Measurements from ENCODE around the gene SPINK6. TPM values are rescaled to one million over a fixed set of nuclear protein-coding genes. Genes with fewer than 3 reads are reported as not detected.

SPINK6 gene
- total and polyA plus RNA-seq, 7 donors: not detected

DNA sequence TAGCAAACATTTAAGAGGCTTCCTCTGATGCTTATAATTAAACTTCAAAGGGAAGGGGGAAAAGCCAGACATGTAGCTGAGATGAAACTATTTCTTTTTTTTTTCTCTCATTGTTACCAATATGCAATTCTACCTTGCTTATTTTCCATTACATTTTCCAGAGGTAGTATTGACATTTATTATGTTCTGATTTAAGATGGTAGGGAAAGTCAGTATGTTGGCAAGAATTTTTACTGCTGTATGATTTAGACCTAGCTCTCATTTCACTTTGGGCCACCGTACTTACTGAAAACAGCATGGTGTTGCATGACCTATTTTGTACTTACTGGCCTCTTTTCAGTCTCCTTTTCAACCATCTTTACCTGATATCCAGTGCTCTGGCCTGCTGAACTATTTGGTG is 9.6 kb upstream of the SPINK6 start:
- intact Hi-C loops (cut with DNase I): no loop called here
- DNase-seq: no peak
- no peaks in the 10 kb centered on the region for H3K36me3 ChIP-seq (ENCODE audit: insufficient read depth in 1 of 2, low read depth in 1 of 2)
- H3K4me3 ChIP-seq: no peak overlapping the region
- no peaks in the 10 kb centered on the region for H3K4me1 ChIP-seq
- H3K27me3 ChIP-seq (ENCODE audit: insufficient read depth in 3 of 3, low read length in 2 of 3): no peaks in the 10 kb centered on the region
- H3K9me3 ChIP-seq: no peaks in the 10 kb centered on the region
- no peak overlapping the region for H3K27ac ChIP-seq
- 31 to 47% (median 32%) methylated on average over 1 of the region's 1 CpG for WGBS, 3 donors
- ATAC-seq: no peak
- TF ChIP-seq, protein P1, sequence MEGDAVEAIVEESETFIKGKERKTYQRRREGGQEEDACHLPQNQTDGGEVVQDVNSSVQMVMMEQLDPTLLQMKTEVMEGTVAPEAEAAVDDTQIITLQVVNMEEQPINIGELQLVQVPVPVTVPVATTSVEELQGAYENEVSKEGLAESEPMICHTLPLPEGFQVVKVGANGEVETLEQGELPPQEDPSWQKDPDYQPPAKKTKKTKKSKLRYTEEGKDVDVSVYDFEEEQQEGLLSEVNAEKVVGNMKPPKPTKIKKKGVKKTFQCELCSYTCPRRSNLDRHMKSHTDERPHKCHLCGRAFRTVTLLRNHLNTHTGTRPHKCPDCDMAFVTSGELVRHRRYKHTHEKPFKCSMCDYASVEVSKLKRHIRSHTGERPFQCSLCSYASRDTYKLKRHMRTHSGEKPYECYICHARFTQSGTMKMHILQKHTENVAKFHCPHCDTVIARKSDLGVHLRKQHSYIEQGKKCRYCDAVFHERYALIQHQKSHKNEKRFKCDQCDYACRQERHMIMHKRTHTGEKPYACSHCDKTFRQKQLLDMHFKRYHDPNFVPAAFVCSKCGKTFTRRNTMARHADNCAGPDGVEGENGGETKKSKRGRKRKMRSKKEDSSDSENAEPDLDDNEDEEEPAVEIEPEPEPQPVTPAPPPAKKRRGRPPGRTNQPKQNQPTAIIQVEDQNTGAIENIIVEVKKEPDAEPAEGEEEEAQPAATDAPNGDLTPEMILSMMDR (IDR thresholded peaks at IDR 0.05): no peak

DNA sequence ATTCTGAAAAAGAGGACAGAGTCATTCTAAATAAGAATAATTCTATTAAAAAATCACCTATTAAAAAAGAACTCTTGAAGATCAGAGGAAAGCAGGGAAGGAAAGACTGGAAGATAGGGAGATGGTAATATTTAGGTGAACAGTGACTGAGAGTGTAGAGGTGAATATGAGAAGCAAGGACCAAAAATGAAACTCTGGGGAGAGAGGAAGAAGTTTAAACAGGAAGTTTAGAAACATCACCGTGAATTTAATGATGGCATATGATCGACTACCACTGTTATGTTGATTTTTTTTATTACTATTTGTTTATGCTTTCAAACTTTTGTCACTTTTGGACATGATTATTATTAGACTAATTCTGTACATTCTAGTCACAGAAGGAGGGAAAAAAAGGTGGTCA is 1.7 kb upstream of the SPINK6 start:
- no peaks in the 10 kb centered on the region for H3K9me3 ChIP-seq
- no peak overlapping the region for H3K27ac ChIP-seq
- H3K4me1 ChIP-seq: no peaks in the 10 kb centered on the region
- no peaks in the 10 kb centered on the region for H3K36me3 ChIP-seq (ENCODE audit: insufficient read depth in 1 of 2, low read depth in 1 of 2)
- TF ChIP-seq, protein P1 (IDR thresholded peaks at IDR 0.05): no peak
- no peaks in the 10 kb centered on the region for H3K27me3 ChIP-seq (ENCODE audit: insufficient read depth in 3 of 3, low read length in 2 of 3)
- ATAC-seq: no peak
- 70 to 82% (median 79%) methylated on average over 2 of the region's 2 CpGs for WGBS, 3 donors
- H3K4me3 ChIP-seq: no peak overlapping the region
- DNase-seq: no peak
- intact Hi-C loops (cut with DNase I): no loop called here

DNA sequence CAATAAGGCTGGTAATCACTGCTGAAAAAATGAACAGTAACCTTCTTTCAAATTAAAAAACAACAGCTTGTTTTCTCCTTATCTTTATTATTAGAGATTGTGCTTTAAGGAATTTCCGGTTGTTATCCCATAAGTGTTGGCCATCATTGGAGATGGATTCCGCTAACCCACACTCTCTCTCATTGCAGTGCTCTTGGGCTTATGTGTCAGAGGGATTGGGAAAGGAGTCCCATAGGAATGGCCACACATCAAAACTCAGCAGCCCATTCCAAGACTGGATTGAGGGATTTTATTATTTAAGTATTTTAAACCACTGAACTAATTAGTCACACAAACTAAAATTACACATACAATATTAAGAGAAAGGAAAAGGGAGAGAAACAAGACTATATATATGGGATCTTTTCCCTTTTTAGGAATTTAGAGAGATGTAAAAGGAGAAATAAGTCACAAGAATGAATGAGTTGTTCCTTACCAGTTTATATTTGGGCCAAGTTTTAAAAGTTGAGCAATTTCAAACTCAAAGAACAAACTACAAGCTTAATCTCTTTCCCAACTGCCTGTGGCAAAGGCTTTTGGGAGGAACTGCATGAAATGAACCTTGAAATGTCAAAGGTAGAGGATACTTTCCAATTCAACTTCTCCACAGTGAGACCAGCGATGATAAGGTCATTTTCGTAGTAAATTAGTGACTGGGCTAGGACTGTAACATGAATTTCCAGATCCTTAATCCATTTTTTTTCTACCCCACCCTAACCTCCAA is 2.4 kb downstream of the SPINK6 start:
- Histone ChIP-seq H3K4me1 (no peaks in the 10 kb centered on the region), H3K27me3 (ENCODE audit: insufficient read depth in 3 of 3, low read length in 2 of 3) (no peaks in the 10 kb centered on the region), H3K9me3 (no peaks in the 10 kb centered on the region), H3K4me3 (no peak overlapping the region), H3K27ac (no peak overlapping the region), H3K36me3 (ENCODE audit: insufficient read depth in 1 of 2, low read depth in 1 of 2) (no peaks in the 10 kb centered on the region)
- DNase-seq (no peak), ATAC-seq (no peak)
- intact Hi-C loops (cut with DNase I): no loop called here
- TF ChIP-seq, protein P1 (IDR thresholded peaks at IDR 0.05): no peak
- 52 to 59% (median 57%) methylated on average over 4 of the region's 4 CpGs for WGBS, 3 donors

DNA sequence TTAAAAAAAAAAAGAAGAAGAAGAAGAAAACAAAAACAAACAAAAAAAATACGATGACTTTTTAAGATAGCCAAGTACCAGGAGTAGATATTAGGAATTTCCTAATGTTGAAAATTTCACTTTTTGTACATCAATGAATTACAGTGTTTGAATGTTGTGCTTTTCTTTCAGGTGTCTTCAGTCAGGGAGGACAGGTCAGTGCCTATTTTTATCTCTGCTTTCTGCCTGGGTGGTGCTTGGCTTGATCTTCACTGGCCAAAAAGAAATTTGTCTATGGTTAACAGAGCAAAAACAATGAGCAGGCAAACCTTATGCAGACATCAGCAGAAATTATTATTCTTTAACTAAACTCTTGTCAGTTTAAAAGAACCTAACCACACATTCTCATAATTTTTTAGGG is 3.0 kb downstream of the SPINK6 start:
- Histone ChIP-seq H3K4me1 (no peaks in the 10 kb centered on the region), H3K27ac (no peak overlapping the region), H3K4me3 (no peak overlapping the region), H3K9me3 (no peaks in the 10 kb centered on the region), H3K27me3 (ENCODE audit: insufficient read depth in 3 of 3, low read length in 2 of 3) (no peaks in the 10 kb centered on the region), H3K36me3 (ENCODE audit: insufficient read depth in 1 of 2, low read depth in 1 of 2) (no peaks in the 10 kb centered on the region)
- WGBS, 3 donors: 42 to 85% (median 62%) methylated on average over 1 of the region's 1 CpG
- ATAC-seq (no peak), DNase-seq (no peak)
- TF ChIP-seq, protein P1 (IDR thresholded peaks at IDR 0.05): no peak
- intact Hi-C loops (cut with DNase I): no loop called here

DNA sequence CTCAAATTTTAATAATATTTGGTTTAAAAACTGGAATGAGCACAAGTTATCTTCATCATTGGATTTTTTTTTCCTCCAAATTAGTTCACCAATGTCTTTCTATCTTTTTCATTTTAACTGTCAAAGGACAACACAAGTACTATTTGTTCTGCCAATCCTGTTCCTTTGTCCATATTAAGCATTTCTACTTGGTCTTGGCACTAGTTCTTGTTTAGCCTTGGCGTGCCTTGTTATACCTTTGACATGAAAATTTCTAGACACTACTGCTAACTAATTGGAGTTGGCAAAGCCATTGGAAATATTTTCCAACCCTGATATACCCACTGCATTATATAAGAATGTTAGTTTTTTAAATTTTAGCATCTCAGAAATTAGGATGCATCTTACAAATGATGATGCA is 3.8 kb downstream of the SPINK6 start:
- DNase-seq (no peak), ATAC-seq (no peak)
- no peaks in the 10 kb centered on the region for H3K4me1 ChIP-seq
- WGBS, 3 donors: 32 to 92% (median 47%) methylated on average over 1 of the region's 1 CpG
- no peak overlapping the region for H3K27ac ChIP-seq
- intact Hi-C loops (cut with DNase I): no loop called here
- no peak overlapping the region for H3K4me3 ChIP-seq
- TF ChIP-seq, protein P1 (IDR thresholded peaks at IDR 0.05): no peak
- H3K36me3 ChIP-seq (ENCODE audit: insufficient read depth in 1 of 2, low read depth in 1 of 2): no peaks in the 10 kb centered on the region
- H3K27me3 ChIP-seq (ENCODE audit: insufficient read depth in 3 of 3, low read length in 2 of 3): no peaks in the 10 kb centered on the region
- H3K9me3 ChIP-seq: no peaks in the 10 kb centered on the region

Measured in psoas muscle (tissue), 8 donors.